A549 (cell line): ENCODE measurements around the gene ACAA1. TPM values are rescaled to one million over a fixed set of nuclear protein-coding genes. Genes with fewer than 3 reads are reported as not detected.
A peak's percentile ranks its signal among the peaks of the same experiment; 100 is the strongest.

Experiments used
- ATAC-seq, 2 experiments: fragments of 200-7000 bp in 1 of 2; fragments of >200 bp in 1 of 2; cut with Nextera tagmentation in 1 of 2; cut with Tn5 transposase in 1 of 2; 3 replicates each; pipeline versions ENCODE4 v1.8.0 to v1.9.1; 2018 to 2020; ENCODE audit warnings: mild to moderate bottlenecking in 1 of 2, moderate library complexity in 1 of 2
- CTCF ChIA-PET: fragments of 300-600 bp; sonication (Branson Sonifier 250); formaldehyde crosslinking; extraction: SDS; loops from one replicate; lab custom pipeline; 2021; ENCODE audit warnings: antibody characterized with exemption, inconsistent platforms; lab: Yijun Ruan, JAX
- POLR2A ChIA-PET: fragments of 350-600 bp; formaldehyde crosslinking; extraction: SDS; loops from one replicate; lab custom pipeline; 2021; ENCODE audit warnings: antibody characterized with exemption, inconsistent platforms; lab: Yijun Ruan, JAX
- DNase-seq, 2 experiments: peaks; one replicate each; pipeline versions ENCODE4 v3.0.0 to v3.0.0-alpha.2; 2011 to 2016; ENCODE audit warnings: low read depth in 1 of 2, low spot score in 1 of 2
- FAIRE-seq: peaks from 2 replicates; lab custom pipeline; 2011; peaks lifted over from hg19 to GRCh38; lab: Jason Lieb, UNC
- H3K27ac ChIP-seq, 2 experiments: fragments of >200 bp; sonication (Bioruptor Twin); formaldehyde crosslinking; 3 replicates each; pipeline ENCODE4 v1.5.1; 2016 to 2017
- H3K4me1 ChIP-seq: fragments of >200 bp; sonication (Bioruptor Twin); formaldehyde crosslinking; 3 replicates; pipeline ENCODE4 v1.6.1; 2016
- H3K4me2 ChIP-seq: fragments of >200 bp; sonication (Bioruptor Twin); formaldehyde crosslinking; 3 replicates; pipeline ENCODE4 v1.6.1; 2016
- H3K4me3 ChIP-seq: fragments of >200 bp; sonication (Bioruptor Twin); formaldehyde crosslinking; 3 replicates; pipeline ENCODE4 v1.5.1; 2016
- H3K9me3 ChIP-seq: fragments of >200 bp; sonication (Bioruptor Twin); formaldehyde crosslinking; 3 replicates; pipeline ENCODE4 v1.6.1; 2016
- BHLHE40 ChIP-seq: IDR thresholded peaks from 2 replicates; pipeline ENCODE4 v1.6.1; 2012; ENCODE audit warnings: low read depth, low read length, inconsistent platforms
- CBX2 ChIP-seq: fragments of 200-600 bp; sonication (generic); IDR thresholded peaks from 2 replicates; pipeline ENCODE4 v1.6.1; 2016; ENCODE audit warnings: low read depth, mild to moderate bottlenecking, borderline replicate concordance
- CHD2 ChIP-seq: fragments of 150-350 bp; IDR thresholded peaks from 2 replicates; pipeline ENCODE4 v1.6.1; 2014; ENCODE audit warnings: low read length; ENCODE audit not compliant: partially characterized antibody
- EHF ChIP-seq: fragments of 250-450 bp; sonication (Bioruptor Pico); IDR thresholded peaks from 2 replicates; pipeline ENCODE4 v1.5.0; 2020; ENCODE audit warnings: mild to moderate bottlenecking
- FOXS1 ChIP-seq: fragments of 250-450 bp; sonication (Bioruptor Pico); IDR thresholded peaks from 2 replicates; pipeline ENCODE4 v1.5.0; 2020; ENCODE audit warnings: mild to moderate bottlenecking, moderate library complexity
- HEYL ChIP-seq: fragments of 250-450 bp; sonication (Bioruptor Pico); IDR thresholded peaks from 2 replicates; pipeline ENCODE4 v1.8.0; 2021; ENCODE audit warnings: mild to moderate bottlenecking, moderate library complexity
- HOXA7 ChIP-seq: fragments of 250-450 bp; sonication (Bioruptor Pico); IDR thresholded peaks from 2 replicates; pipeline ENCODE4 v1.5.0; 2020; ENCODE audit warnings: mild to moderate bottlenecking, moderate library complexity
- HOXB13 ChIP-seq: fragments of 250-450 bp; sonication (Bioruptor Pico); IDR thresholded peaks from 2 replicates; pipeline ENCODE4 v1.5.0; 2020; ENCODE audit warnings: low read depth, mild to moderate bottlenecking, moderate library complexity
- JUN ChIP-seq, 2 experiments: fragments of >200 bp; sonication (Bioruptor Twin); formaldehyde crosslinking; IDR thresholded peaks; 2 replicates in 1 of 2; 3 replicates in 1 of 2; pipeline ENCODE4 v1.6.1; 2016 to 2017
- NFE2L2 ChIP-seq: fragments of 150-350 bp; conservative IDR thresholded peaks from 2 replicates; pipeline ENCODE4 v1.6.1; 2014; ENCODE audit warnings: low read length
- NR3C1 ChIP-seq: fragments of >200 bp; sonication (Bioruptor Twin); formaldehyde crosslinking; IDR thresholded peaks from 3 replicates; pipeline ENCODE4 v1.6.1; 2017
- PBX3 ChIP-seq: IDR thresholded peaks from 2 replicates; pipeline ENCODE4 v1.6.1; 2012
- PHF8 ChIP-seq: fragments of 200-600 bp; sonication (generic); IDR thresholded peaks from 2 replicates; pipeline ENCODE4 v1.6.1; 2016; ENCODE audit warnings: low read depth, mild to moderate bottlenecking, antibody characterized with exemption, moderate library complexity, borderline replicate concordance
- POLR2A ChIP-seq: IDR thresholded peaks from 2 replicates; pipeline ENCODE4 v1.6.1; 2012; ENCODE audit warnings: mild to moderate bottlenecking, low read length
- POLR2AphosphoS2 ChIP-seq: conservative IDR thresholded peaks from 2 replicates; pipeline ENCODE4 v1.6.1; 2012; ENCODE audit warnings: low read length, improper control_type of control experiment, inconsistent platforms
- RAD21 ChIP-seq, 2 experiments: fragments of >200 bp in 1 of 2; sonication (Bioruptor Twin) in 1 of 2; formaldehyde crosslinking in 1 of 2; IDR thresholded peaks in 1 of 2; conservative IDR thresholded peaks in 1 of 2; 2 replicates in 1 of 2; 3 replicates in 1 of 2; pipeline ENCODE4 v1.6.1; 2012 to 2018; ENCODE audit warnings: inconsistent platforms in 1 of 2
- TFCP2L1 ChIP-seq: fragments of 250-450 bp; sonication (Bioruptor Pico); IDR thresholded peaks from 2 replicates; pipeline ENCODE4 v1.5.0; 2021; ENCODE audit warnings: mild to moderate bottlenecking
- ZC3H11A ChIP-seq: fragments of 450-650 bp; IDR thresholded peaks from 2 replicates; pipeline ENCODE4 v1.6.1; 2014; ENCODE audit warnings: antibody characterized with exemption, mild to moderate bottlenecking
- ZFP36 ChIP-seq: fragments of 450-650 bp; IDR thresholded peaks from 2 replicates; pipeline ENCODE4 v1.6.1; 2014; ENCODE audit warnings: borderline replicate concordance; ENCODE audit not compliant: partially characterized antibody
- WGBS: methylation state at CpG from one replicate; pipeline ENCODE4 v1.1.6; 2017; ENCODE audit errors: missing lambda C conversion rate; 5-methylcytosine and 5-hydroxymethylcytosine counted together
- polyA minus RNA-seq: library from RNA; depleted of rRNA, polyadenylated mRNA; stranded (reverse); fragments of >200 nt; gene quantifications from 2 replicates; pipeline ENCODE4 v1.2.3, GENCODE V29; 2011; rRNA and poly(A)+ RNA removed
- polyA plus RNA-seq, 4 experiments: library from polyadenylated mRNA; depleted of rRNA in 3 of 4; stranded (reverse); fragments of >200 nt; fragmentation: RNase III in 1 of 4; extraction: RNeasy Plus Mini Kit Qiagen cat#74134 plus additional on column Dnase treatment in 1 of 4; gene quantifications; 2 replicates in 3 of 4; 3 replicates in 1 of 4; pipeline ENCODE4 v1.2.3, GENCODE V29; 2011 to 2017
- TF ChIP-seq, protein P1 (sequence below): fragments of >200 bp; sonication (Bioruptor Twin); formaldehyde crosslinking; IDR thresholded peaks from 3 replicates; pipeline ENCODE4 v1.6.1; 2016
- TF ChIP-seq, protein P2 (sequence below): fragments of 150-350 bp; IDR thresholded peaks from 2 replicates; pipeline ENCODE4 v1.6.1; 2014; ENCODE audit warnings: low read depth, mild to moderate bottlenecking, low read length

ACAA1 gene
- polyA plus RNA-seq (2011; rRNA removed) (34.8 and 36.8 TPM in 2 replicates), polyA plus RNA-seq (2017; fragmentation: RNase III; extraction: RNeasy Plus Mini Kit Qiagen cat#74134 plus additional on column Dnase treatment) (52.3 to 54.9 TPM (median 53.2 TPM) in 3 replicates), polyA minus RNA-seq (43.0 and 44.9 TPM in 2 replicates)
- polyA plus RNA-seq (2012; cell fraction: cytosol; rRNA removed): 62.4 and 68.2 TPM in 2 replicates
- polyA plus RNA-seq (2012; cell fraction: nucleus; rRNA removed): 96.5 and 116 TPM in 2 replicates

DNA sequence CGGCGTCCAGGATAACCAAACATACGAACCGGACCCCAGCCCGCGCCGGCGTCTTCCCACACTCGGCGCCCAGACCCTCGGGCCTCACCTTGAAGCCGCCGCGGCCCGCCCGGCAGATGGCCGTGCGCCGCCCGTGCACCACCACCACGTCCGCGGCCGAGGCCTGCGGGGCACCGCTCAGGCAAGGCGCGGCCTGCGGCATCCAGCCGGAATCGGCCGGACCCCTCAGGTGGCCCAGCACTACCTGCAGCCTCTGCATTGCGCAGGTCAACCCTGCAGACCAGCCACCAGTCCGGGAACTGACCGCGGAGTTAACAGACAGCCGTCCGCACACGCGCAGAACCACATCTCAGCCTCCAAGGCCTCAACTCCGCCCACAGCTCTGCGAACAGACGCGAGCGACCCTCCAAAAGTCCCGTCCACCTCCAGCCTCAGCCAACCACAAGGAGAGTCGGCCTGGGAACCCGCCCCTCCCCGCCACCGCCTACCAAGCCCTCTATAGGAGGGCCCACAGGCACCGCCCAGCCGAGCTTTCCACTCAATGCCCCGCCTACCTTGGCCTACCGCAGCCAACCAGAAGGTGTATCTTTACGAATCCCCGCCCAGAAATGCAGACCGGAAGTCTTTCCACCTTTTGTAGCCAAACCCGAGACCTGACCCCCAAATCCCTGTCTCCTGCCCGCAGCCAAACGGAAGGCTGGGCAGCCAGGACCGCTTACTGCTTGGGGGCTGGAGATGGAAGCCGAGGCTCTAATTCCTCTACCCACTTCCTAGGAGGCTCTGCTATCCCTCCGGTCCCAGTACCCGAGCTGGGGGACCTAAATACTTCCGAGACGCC, at the start of gene ACAA1:
ACAA1 (minus strand) TSS at position 351 of the 838 bp plus-strand sequence; CDS start at position 259, 92 bp downstream.
- peak within 1 kb of the TSS; percentile 81 for H3K4me3 ChIP-seq
- FAIRE-seq (peak; percentile 39), ATAC-seq (peak; percentile 87 to 96), DNase-seq (peak; percentile 97 to 99)
- POLR2A ChIA-PET: interaction anchor here (0.5 to 4.0 kb wide), 18 partner anchors 9 to 319 kb away, joined by 3 to 75 read pairs (median 5); partner anchors contain the start of genes ACVR2B, OXSR1, PLCD1 and XYLB
- H3K27ac ChIP-seq: peak within 1 kb of the TSS; percentile 88 to 92
- TF ChIP-seq POLR2A (peak; percentile 90), RAD21 (conservative IDR thresholded peaks at IDR 0.05 in 1 of 2, IDR thresholded peaks at IDR 0.05 in 1 of 2) (no peak), EHF (CRISPR knock-in tag) (no peak), PBX3 (peak; percentile 49; the same call in 1 of the 2 replicates), JUN (IDR thresholded peaks at IDR 0.05) (peak in 1 of 2 experiments; percentile 73; a peak in 3 of 5 replicates), BHLHE40 (no peak), HOXA7 (no peak), PHF8 (peak; percentile 69; the same call in 1 of the 2 replicates), NFE2L2 (no peak), FOXS1 (CRISPR knock-in tag) (no peak)
- TF ChIP-seq, protein P1, sequence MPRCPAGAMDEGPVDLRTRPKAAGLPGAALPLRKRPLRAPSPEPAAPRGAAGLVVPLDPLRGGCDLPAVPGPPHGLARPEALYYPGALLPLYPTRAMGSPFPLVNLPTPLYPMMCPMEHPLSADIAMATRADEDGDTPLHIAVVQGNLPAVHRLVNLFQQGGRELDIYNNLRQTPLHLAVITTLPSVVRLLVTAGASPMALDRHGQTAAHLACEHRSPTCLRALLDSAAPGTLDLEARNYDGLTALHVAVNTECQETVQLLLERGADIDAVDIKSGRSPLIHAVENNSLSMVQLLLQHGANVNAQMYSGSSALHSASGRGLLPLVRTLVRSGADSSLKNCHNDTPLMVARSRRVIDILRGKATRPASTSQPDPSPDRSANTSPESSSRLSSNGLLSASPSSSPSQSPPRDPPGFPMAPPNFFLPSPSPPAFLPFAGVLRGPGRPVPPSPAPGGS: peak; percentile 88
- H3K4me2 ChIP-seq: peak within 1 kb of the TSS; percentile 95
- H3K4me1 ChIP-seq: peaks cover 36% of the 10 kb centered on the region
- H3K9me3 ChIP-seq: no peaks in the 10 kb centered on the region
- WGBS: 2% methylated on average over 28 of the region's 66 CpGs
- CTCF ChIA-PET: interaction anchor here (0.8 to 3.0 kb wide), 7 partner anchors 9 to 344 kb away, joined by 3 to 19 read pairs (median 3); partner anchors contain the start of genes OXSR1 and XYLB

DNA sequence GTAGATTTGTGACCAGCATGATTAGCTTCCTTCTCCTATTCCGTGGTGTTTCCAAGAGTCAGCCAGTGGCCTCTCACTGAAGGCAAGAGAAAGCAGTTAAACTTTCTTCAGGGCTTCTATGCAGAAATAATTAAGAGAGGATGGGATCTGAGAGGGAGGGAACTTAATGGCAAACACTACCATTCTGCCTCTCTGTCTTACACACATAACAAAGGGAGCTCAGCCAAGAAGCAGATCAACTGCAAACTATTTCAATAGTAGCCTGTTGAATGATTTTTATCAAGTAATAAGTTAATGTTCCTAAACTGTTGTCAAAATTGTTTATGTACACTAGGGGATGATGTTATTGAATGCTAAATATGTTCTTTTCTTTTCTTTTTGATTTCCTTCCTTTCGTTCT, 40.3 kb upstream of the ACAA1 start:
- no peaks in the 10 kb centered on the region for H3K9me3 ChIP-seq
- 81% methylated on average over 2 of the region's 2 CpGs for WGBS
- H3K4me2 ChIP-seq: no peak overlapping the region
- ChIA-PET CTCF (interaction anchor here (0.6 to 0.8 kb wide), 2 partner anchors 17 to 69 kb away, joined by 3 read pairs; no protein-coding TSS in a partner anchor), POLR2A (interaction anchor here (3.2 kb wide), 1 partner anchor 13 kb away, joined by 9 read pairs; the partner anchor contains the start of gene OXSR1)
- H3K4me3 ChIP-seq: no peak overlapping the region
- FAIRE-seq: no peak
- no peak overlapping the region for H3K27ac ChIP-seq
- peaks cover 25% of the 10 kb centered on the region for H3K4me1 ChIP-seq
- DNase-seq: no peak
- no peak for ATAC-seq
- TF ChIP-seq, protein P1: no peak
- TF ChIP-seq TFCP2L1 (CRISPR knock-in tag) (no peak), POLR2A (no peak), HOXB13 (CRISPR knock-in tag) (no peak), NFE2L2 (no peak), POLR2AphosphoS2 (no peak), CBX2 (no peak), NR3C1 (no peak), HEYL (CRISPR knock-in tag) (no peak), CHD2 (no peak), ZFP36 (no peak), ZC3H11A (no peak)
- TF ChIP-seq, protein P2, sequence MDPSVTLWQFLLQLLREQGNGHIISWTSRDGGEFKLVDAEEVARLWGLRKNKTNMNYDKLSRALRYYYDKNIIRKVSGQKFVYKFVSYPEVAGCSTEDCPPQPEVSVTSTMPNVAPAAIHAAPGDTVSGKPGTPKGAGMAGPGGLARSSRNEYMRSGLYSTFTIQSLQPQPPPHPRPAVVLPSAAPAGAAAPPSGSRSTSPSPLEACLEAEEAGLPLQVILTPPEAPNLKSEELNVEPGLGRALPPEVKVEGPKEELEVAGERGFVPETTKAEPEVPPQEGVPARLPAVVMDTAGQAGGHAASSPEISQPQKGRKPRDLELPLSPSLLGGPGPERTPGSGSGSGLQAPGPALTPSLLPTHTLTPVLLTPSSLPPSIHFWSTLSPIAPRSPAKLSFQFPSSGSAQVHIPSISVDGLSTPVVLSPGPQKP: no peak
